ENCODE data around the gene EXOC2. TPM values are rescaled to one million over a fixed set of nuclear protein-coding genes. Genes with fewer than 3 reads are reported as not detected.

Gene EXOC2
- total RNA-seq, 1 experiment from 2014 or later: 45.7 TPM

DNA sequence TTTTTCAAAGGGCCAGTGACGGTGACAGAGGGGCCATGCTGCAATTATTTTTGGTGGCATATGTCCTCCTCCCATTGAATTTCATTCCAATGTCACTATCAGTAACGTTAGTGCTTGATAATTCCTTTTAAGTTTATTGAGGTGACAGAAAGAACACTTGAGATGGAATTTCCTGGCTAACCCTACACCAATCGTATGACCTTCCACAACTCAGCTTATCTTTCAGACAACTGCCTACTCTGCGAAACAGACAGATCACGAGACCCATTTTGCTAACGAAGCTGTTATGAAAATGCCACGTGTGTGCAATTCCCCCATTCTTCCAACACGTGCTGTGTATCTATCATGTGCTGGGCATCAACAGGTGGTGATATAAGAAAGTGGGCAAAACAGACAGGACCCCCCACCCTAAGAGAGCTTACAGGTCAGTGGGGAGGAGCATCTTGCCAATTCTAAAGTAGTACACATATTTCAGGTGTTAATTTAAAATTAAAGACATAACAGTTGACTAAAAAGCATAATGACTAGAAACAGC is 188.4 kb downstream of the EXOC2 start:
- TF ChIP-seq, protein P1, sequence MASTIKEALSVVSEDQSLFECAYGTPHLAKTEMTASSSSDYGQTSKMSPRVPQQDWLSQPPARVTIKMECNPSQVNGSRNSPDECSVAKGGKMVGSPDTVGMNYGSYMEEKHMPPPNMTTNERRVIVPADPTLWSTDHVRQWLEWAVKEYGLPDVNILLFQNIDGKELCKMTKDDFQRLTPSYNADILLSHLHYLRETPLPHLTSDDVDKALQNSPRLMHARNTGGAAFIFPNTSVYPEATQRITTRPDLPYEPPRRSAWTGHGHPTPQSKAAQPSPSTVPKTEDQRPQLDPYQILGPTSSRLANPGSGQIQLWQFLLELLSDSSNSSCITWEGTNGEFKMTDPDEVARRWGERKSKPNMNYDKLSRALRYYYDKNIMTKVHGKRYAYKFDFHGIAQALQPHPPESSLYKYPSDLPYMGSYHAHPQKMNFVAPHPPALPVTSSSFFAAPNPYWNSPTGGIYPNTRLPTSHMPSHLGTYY (CRISPR knock-in tag; IDR thresholded peaks at IDR 0.05): no peak
- TF ChIP-seq, protein P2, sequence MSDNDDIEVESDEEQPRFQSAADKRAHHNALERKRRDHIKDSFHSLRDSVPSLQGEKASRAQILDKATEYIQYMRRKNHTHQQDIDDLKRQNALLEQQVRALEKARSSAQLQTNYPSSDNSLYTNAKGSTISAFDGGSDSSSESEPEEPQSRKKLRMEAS (CRISPR knock-in tag; IDR thresholded peaks at IDR 0.05): no peak
- TF ChIP-seq, protein P3, sequence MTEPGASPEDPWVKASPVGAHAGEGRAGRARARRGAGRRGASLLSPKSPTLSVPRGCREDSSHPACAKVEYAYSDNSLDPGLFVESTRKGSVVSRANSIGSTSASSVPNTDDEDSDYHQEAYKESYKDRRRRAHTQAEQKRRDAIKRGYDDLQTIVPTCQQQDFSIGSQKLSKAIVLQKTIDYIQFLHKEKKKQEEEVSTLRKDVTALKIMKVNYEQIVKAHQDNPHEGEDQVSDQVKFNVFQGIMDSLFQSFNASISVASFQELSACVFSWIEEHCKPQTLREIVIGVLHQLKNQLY (CRISPR knock-in tag; IDR thresholded peaks at IDR 0.05): no peak
- TF ChIP-seq ZNF396 (CRISPR knock-in tag; IDR thresholded peaks at IDR 0.05; ENCODE audit: borderline replicate concordance) (no peak), JUN (CRISPR knock-in tag; IDR thresholded peaks at IDR 0.05) (no peak), ZNF317 (CRISPR knock-in tag; IDR thresholded peaks at IDR 0.05; ENCODE audit: borderline replicate concordance, low read depth) (no peak), ETV6 (CRISPR knock-in tag; IDR thresholded peaks at IDR 0.05) (no peak), ZNF423 (CRISPR knock-in tag; IDR thresholded peaks at IDR 0.05) (no peak), CREM (CRISPR knock-in tag; IDR thresholded peaks at IDR 0.05) (no peak), CBFB (CRISPR knock-in tag; IDR thresholded peaks at IDR 0.05; ENCODE audit: low read depth) (no peak)
- TF ChIP-seq, protein P4, sequence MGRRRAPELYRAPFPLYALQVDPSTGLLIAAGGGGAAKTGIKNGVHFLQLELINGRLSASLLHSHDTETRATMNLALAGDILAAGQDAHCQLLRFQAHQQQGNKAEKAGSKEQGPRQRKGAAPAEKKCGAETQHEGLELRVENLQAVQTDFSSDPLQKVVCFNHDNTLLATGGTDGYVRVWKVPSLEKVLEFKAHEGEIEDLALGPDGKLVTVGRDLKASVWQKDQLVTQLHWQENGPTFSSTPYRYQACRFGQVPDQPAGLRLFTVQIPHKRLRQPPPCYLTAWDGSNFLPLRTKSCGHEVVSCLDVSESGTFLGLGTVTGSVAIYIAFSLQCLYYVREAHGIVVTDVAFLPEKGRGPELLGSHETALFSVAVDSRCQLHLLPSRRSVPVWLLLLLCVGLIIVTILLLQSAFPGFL (CRISPR knock-in tag; IDR thresholded peaks at IDR 0.05; ENCODE audit: borderline replicate concordance): no peak
- TF ChIP-seq, protein P5, sequence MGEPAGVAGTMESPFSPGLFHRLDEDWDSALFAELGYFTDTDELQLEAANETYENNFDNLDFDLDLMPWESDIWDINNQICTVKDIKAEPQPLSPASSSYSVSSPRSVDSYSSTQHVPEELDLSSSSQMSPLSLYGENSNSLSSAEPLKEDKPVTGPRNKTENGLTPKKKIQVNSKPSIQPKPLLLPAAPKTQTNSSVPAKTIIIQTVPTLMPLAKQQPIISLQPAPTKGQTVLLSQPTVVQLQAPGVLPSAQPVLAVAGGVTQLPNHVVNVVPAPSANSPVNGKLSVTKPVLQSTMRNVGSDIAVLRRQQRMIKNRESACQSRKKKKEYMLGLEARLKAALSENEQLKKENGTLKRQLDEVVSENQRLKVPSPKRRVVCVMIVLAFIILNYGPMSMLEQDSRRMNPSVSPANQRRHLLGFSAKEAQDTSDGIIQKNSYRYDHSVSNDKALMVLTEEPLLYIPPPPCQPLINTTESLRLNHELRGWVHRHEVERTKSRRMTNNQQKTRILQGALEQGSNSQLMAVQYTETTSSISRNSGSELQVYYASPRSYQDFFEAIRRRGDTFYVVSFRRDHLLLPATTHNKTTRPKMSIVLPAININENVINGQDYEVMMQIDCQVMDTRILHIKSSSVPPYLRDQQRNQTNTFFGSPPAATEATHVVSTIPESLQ (CRISPR knock-in tag; IDR thresholded peaks at IDR 0.05): no peak
- TF ChIP-seq, protein P6, sequence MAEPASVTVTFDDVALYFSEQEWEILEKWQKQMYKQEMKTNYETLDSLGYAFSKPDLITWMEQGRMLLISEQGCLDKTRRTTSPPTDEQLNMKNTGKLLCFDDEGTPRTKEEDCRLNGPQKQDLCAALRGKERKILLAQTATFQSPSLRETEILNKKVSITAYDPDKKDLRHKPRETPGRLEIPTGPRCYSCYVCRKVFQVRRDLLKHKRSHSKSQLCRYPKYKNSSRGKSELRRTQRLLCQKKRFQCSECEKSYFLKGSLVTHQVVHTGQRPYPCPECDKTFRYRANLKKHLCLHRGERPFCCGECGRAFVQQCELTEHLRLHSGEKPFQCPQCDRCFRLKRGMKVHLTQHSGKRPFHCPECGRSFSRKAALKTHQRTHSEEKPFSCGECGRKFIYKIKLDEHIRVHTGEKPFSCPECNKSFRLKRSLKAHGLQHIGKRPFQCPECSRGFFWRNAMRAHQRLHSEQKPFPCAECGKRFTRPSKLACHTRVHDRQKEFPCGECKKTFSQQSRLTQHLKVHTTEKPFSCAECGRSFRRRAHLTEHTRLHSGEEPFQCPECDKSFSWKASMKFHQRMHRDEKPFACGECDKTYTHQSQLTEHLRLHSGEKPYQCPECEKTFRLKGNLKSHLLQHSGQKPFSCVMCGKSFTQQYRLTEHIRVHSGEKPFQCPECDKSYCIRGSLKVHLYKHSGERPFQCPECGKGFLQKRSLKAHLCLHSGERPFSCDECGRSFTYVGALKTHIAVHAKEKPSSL (CRISPR knock-in tag; conservative IDR thresholded peaks at IDR 0.05): no peak
- TF ChIP-seq, protein P7, sequence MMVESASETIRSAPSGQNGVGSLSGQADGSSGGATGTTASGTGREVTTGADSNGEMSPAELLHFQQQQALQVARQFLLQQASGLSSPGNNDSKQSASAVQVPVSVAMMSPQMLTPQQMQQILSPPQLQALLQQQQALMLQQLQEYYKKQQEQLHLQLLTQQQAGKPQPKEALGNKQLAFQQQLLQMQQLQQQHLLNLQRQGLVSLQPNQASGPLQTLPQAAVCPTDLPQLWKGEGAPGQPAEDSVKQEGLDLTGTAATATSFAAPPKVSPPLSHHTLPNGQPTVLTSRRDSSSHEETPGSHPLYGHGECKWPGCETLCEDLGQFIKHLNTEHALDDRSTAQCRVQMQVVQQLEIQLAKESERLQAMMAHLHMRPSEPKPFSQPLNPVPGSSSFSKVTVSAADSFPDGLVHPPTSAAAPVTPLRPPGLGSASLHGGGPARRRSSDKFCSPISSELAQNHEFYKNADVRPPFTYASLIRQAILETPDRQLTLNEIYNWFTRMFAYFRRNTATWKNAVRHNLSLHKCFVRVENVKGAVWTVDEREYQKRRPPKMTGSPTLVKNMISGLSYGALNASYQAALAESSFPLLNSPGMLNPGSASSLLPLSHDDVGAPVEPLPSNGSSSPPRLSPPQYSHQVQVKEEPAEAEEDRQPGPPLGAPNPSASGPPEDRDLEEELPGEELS (CRISPR knock-in tag; IDR thresholded peaks at IDR 0.05): no peak
- Mint-ChIP-seq H3K27ac (no peak overlapping the region), H3K4me1 (peaks cover 17% of the 10 kb centered on the region), H3K4me3 (no peak overlapping the region), H3K27me3 (ENCODE audit: low read depth) (no peaks in the 10 kb centered on the region), H3K36me3 (no peaks in the 10 kb centered on the region), H3K9me3 (no peaks in the 10 kb centered on the region)
- no peak for DNase-seq (ENCODE audit: low spot score)
- no peak for ATAC-seq
- CTCF ChIA-PET: no interaction called here
- POLR2A ChIA-PET: no interaction called here

All from WTC11 (cell line).